ENCODE results near the gene SEC14L5.
"Not testable (repeated sequence)": the region's sequence is repeated elsewhere in the genome, so short reads cannot be mapped to it uniquely, and the experiment has no call there.

The SEC14L5 gene

GRCh38 chr16:4954714-4955113, 3.4 kb upstream of the SEC14L5 start:
- no peak for DNase-seq (ENCODE audit: low read depth)

- DNase-seq (ENCODE audit: low read depth) = no peak
Observed at GRCh38 chr16:4957420-4957719, 760 bp upstream of the SEC14L5 start.

- no peak for DNase-seq (ENCODE audit: low read depth)
Observed at GRCh38 chr16:4958510-4959438, 644 bp downstream of the SEC14L5 start.

GRCh38 chr16:4960579-4960978, 2.4 kb downstream of the SEC14L5 start:
- no peak for DNase-seq (ENCODE audit: low read depth)

- no peak for DNase-seq (ENCODE audit: low read depth)
Observed at GRCh38 chr16:4962716-4963115, 4.6 kb downstream of the SEC14L5 start.

GRCh38 chr16:4963527-4963926, 5.4 kb downstream of the SEC14L5 start:
- DNase-seq (ENCODE audit: low read depth) = not testable (repeated sequence)

- DNase-seq (ENCODE audit: low read depth) = no peak
Observed at GRCh38 chr16:4966736-4967453, 8.8 kb downstream of the SEC14L5 start.

GRCh38 chr16:4968278-4968677, 10.1 kb downstream of the SEC14L5 start:
- DNase-seq (ENCODE audit: low read depth) = not testable (repeated sequence)

- DNase-seq (ENCODE audit: low read depth) = no peak
Observed at GRCh38 chr16:4968879-4969483, 10.9 kb downstream of the SEC14L5 start.

GRCh38 chr16:4970010-4970409, 11.9 kb downstream of the SEC14L5 start:
- no peak for DNase-seq (ENCODE audit: low read depth)

GRCh38 chr16:4972938-4973587, 14.9 kb downstream of the SEC14L5 start:
- DNase-seq (ENCODE audit: low read depth) = no peak

- DNase-seq (ENCODE audit: low read depth) = no peak
Observed at GRCh38 chr16:4976079-4976478, 17.9 kb downstream of the SEC14L5 start.

GRCh38 chr16:4976611-4977145, 18.5 kb downstream of the SEC14L5 start:
- no peak for DNase-seq (ENCODE audit: low read depth)

- no peak for DNase-seq (ENCODE audit: low read depth)
Observed at GRCh38 chr16:4979164-4979563, 21.0 kb downstream of the SEC14L5 start.

- no peak for DNase-seq (ENCODE audit: low read depth)
Observed at GRCh38 chr16:4979736-4980660, 21.9 kb downstream of the SEC14L5 start.

GRCh38 chr16:4980691-4981090, 22.6 kb downstream of the SEC14L5 start:
- no peak for DNase-seq (ENCODE audit: low read depth)

- no peak for DNase-seq (ENCODE audit: low read depth)
Observed at GRCh38 chr16:4981473-4981872, 23.3 kb downstream of the SEC14L5 start.

GRCh38 chr16:4982056-4982867, 24.1 kb downstream of the SEC14L5 start:
- DNase-seq (ENCODE audit: low read depth) = no peak

- DNase-seq (ENCODE audit: low read depth) = no peak
Observed at GRCh38 chr16:4984174-4984990, 26.3 kb downstream of the SEC14L5 start.

All from activated T-helper 1 cell treated with Interleukin-2 at 50 U/mL for 16 hours (primary cell).